HCT116 (cell line): ENCODE measurements around the gene SPG21. TPM values are rescaled to one million over a fixed set of nuclear protein-coding genes. Genes with fewer than 3 reads are reported as not detected.

Experiments
- ATAC-seq: fragments of 200-7000 bp; cut with Tn5 transposase; 2 replicates; pipeline ENCODE4 v1.9.1; 2020; ENCODE audit warnings: mild to moderate bottlenecking, moderate library complexity
- BruUV-seq: library from RNA; stranded (reverse); fragments of 400-500 nt; replicated peaks from 2 replicates; lab custom pipeline; 2021; lab: Mats Ljungman, UMichigan
- CTCF ChIA-PET: fragments of 300-600 bp; sonication (Branson Sonifier 250); formaldehyde crosslinking; loops from one replicate; lab custom pipeline; 2021; ENCODE audit warnings: antibody characterized with exemption; lab: Charles Lee
- POLR2A ChIA-PET: fragments of 300-600, 350-600 bp; sonication (Branson Sonifier 250); formaldehyde crosslinking; loops from one replicate; lab custom pipeline; 2021; ENCODE audit warnings: antibody characterized with exemption; lab: Charles Lee
- RAD21 ChIA-PET, 2 experiments: fragments of 300-600 bp; sonication (Branson Sonifier 250); formaldehyde crosslinking; loops; one replicate each; lab custom pipeline; 2023; ENCODE audit warnings: low total read pairs in 2 of 2; ENCODE audit not compliant: uncharacterized antibody in 2 of 2, unreplicated experiment in 2 of 2, low non-redundant PET in 1 of 2; lab: Charles Lee
- DNase-seq: peaks from one replicate; pipeline ENCODE4 v3.0.0-alpha.2; 2010; ENCODE audit warnings: low read depth, low spot score
- H2AFZ ChIP-seq: fragments of 200-600 bp; shearing (Covaris generic), sonication (generic); 2 replicates; pipeline ENCODE4 v1.6.1; 2017; ENCODE audit warnings: low read depth, mixed run types, mixed read lengths, antibody characterized with exemption, low read length; ENCODE audit not compliant: poor library complexity, severe bottlenecking
- H3K27ac ChIP-seq: 2 replicates; pipeline ENCODE4 v1.5.1; 2012; ENCODE audit warnings: low read depth, low read length
- H3K27me3 ChIP-seq: fragments of 200-600 bp; sonication (generic); 2 replicates; pipeline ENCODE4 v1.6.1; 2016; ENCODE audit warnings: mixed run types, low read length, mixed read lengths; ENCODE audit not compliant: insufficient read depth
- H3K36me3 ChIP-seq, 2 experiments: fragments of 200-500 bp in 1 of 2; fragments of 200-600 bp in 1 of 2; sonication (Bioruptor generic) in 1 of 2; sonication (generic) in 1 of 2; 2 replicates each; pipeline versions ENCODE4 v1.5.1 to v1.6.1; 2014 to 2016; ENCODE audit warnings: low read length in 2 of 2, inconsistent platforms in 1 of 2, mixed read lengths in 1 of 2, mixed run types in 1 of 2; ENCODE audit not compliant: insufficient read depth in 2 of 2, control insufficient read depth in 1 of 2
- H3K4me1 ChIP-seq, 2 experiments: fragments of 200-600 bp in 1 of 2; sonication (generic) in 1 of 2; 2 replicates each; pipeline versions ENCODE4 v1.5.1 to v1.6.1; 2012 to 2017; ENCODE audit warnings: low read length in 2 of 2, inconsistent platforms in 1 of 2, mild to moderate bottlenecking in 1 of 2, mixed read lengths in 1 of 2, mixed run types in 1 of 2, moderate library complexity in 1 of 2; ENCODE audit not compliant: insufficient read depth in 2 of 2, control insufficient read depth in 1 of 2
- H3K4me2 ChIP-seq: fragments of 200-600 bp; sonication (generic); 2 replicates; pipeline ENCODE4 v1.6.1; 2017; ENCODE audit warnings: mixed run types, low read length, mixed read lengths
- H3K4me3 ChIP-seq, 2 experiments: fragments of 200-600 bp in 1 of 2; sonication (generic) in 1 of 2; replicated peaks in 1 of 2; 2 replicates each; pipeline ENCODE4 v1.5.1; 2011 to 2016; ENCODE audit warnings: low read length in 2 of 2, control low read depth in 1 of 2, low read depth in 1 of 2, mild to moderate bottlenecking in 1 of 2, mixed read lengths in 1 of 2, mixed run types in 1 of 2
- H3K79me2 ChIP-seq: fragments of 200-600 bp; sonication (generic); 2 replicates; pipeline ENCODE4 v1.6.1; 2017; ENCODE audit warnings: mild to moderate bottlenecking, mixed run types, low read length, moderate library complexity, mixed read lengths; ENCODE audit not compliant: insufficient read depth
- H3K9ac ChIP-seq: fragments of 200-600 bp; sonication (generic); 2 replicates; pipeline ENCODE4 v1.6.1; 2016; ENCODE audit warnings: low read length, mixed read lengths
- H3K9me2 ChIP-seq: fragments of 200-600 bp; sonication (generic), shearing (Covaris generic); 2 replicates; pipeline ENCODE4 v1.6.1; 2017; ENCODE audit warnings: mixed run types, mild to moderate bottlenecking, moderate library complexity; ENCODE audit not compliant: insufficient read depth
- H3K9me3 ChIP-seq, 2 experiments: fragments of 200-500 bp in 1 of 2; fragments of 200-600 bp in 1 of 2; sonication (Bioruptor generic) in 1 of 2; sonication (generic) in 1 of 2; 2 replicates each; pipeline ENCODE4 v1.6.1; 2014 to 2017; ENCODE audit warnings: low read length in 2 of 2, mixed read lengths in 2 of 2, inconsistent platforms in 1 of 2, low read depth in 1 of 2, mild to moderate bottlenecking in 1 of 2, mixed run types in 1 of 2, moderate library complexity in 1 of 2; ENCODE audit not compliant: control insufficient read depth in 1 of 2, insufficient read depth in 1 of 2
- H4K20me1 ChIP-seq: fragments of 200-600 bp; sonication (generic), shearing (Covaris generic); 2 replicates; pipeline ENCODE4 v1.6.1; 2017; ENCODE audit warnings: mixed run types, mild to moderate bottlenecking, moderate library complexity; ENCODE audit not compliant: insufficient read depth
- EGR1 ChIP-seq: IDR thresholded peaks from 2 replicates; pipeline ENCODE4 v1.6.1; 2012; ENCODE audit warnings: low read depth
- ELF1 ChIP-seq: IDR thresholded peaks from 2 replicates; pipeline ENCODE4 v1.6.1; 2012; ENCODE audit warnings: low read depth, borderline replicate concordance
- EZH2 ChIP-seq: fragments of 200-600 bp; sonication (generic); IDR thresholded peaks from 2 replicates; pipeline ENCODE4 v1.6.1; 2017; ENCODE audit warnings: antibody characterized with exemption, mixed run types
- EZH2phosphoT487 ChIP-seq: fragments of 200-600 bp; IDR thresholded peaks from 2 replicates; pipeline ENCODE4 v1.6.1; 2018; ENCODE audit warnings: antibody characterized with exemption, borderline replicate concordance
- FOSL1 ChIP-seq: IDR thresholded peaks from 2 replicates; pipeline ENCODE4 v1.6.1; 2012; ENCODE audit warnings: low read depth
- POLR2A ChIP-seq: IDR thresholded peaks from 2 replicates; pipeline ENCODE4 v1.7.0; 2011; ENCODE audit warnings: borderline replicate concordance; ENCODE audit not compliant: insufficient read depth, insufficient read length; ENCODE audit errors: extremely low read depth
- SIN3A ChIP-seq: IDR thresholded peaks from 2 replicates; pipeline ENCODE4 v1.6.1; 2012; ENCODE audit warnings: low read depth
- SP1 ChIP-seq: IDR thresholded peaks from 2 replicates; pipeline ENCODE4 v1.6.1; 2012; ENCODE audit warnings: low read depth
- TCF7L2 ChIP-seq: IDR thresholded peaks from 2 replicates; pipeline ENCODE4 v1.7.0; 2011; ENCODE audit warnings: borderline replicate concordance, inconsistent platforms; ENCODE audit not compliant: insufficient read depth, insufficient read length; ENCODE audit errors: extremely low read depth
- YY1 ChIP-seq: IDR thresholded peaks from 2 replicates; pipeline ENCODE4 v1.6.1; 2011; ENCODE audit warnings: low read length, low read depth, moderate library complexity, mild to moderate bottlenecking; ENCODE audit not compliant: insufficient replicate concordance; ENCODE audit errors: extremely low read depth
- intact Hi-C: fragments of 100-400 bp; cut with micrococcal nuclease; formaldehyde crosslinking; loops from 2 replicates; pipeline ENCODE4 v1.10.0; 2022
- total RNA-seq: library from RNA; stranded (reverse); gene quantifications from one replicate; pipeline ENCODE4 v1.2.1, GENCODE V29; 2021; ENCODE audit not compliant: unreplicated experiment
- TF ChIP-seq, protein P1 (sequence below), 3 experiments: fragments of 200-600 bp in 1 of 3; sonication (generic) in 1 of 3; IDR thresholded peaks in 2 of 3; conservative IDR thresholded peaks in 1 of 3; 2 replicates each; pipeline ENCODE4 v1.5.1; 2012 to 2017; ENCODE audit warnings: low read depth in 2 of 3, low read length in 2 of 3, antibody characterized with exemption in 1 of 3, borderline replicate concordance in 1 of 3, control low read depth in 1 of 3, mild to moderate bottlenecking in 1 of 3, mixed read lengths in 1 of 3, mixed run types in 1 of 3, moderate library complexity in 1 of 3; ENCODE audit not compliant: insufficient read depth in 1 of 3

The SPG21 gene
- total RNA-seq, 1 experiment from 2014 or later, result 72.7 TPM

DNA sequence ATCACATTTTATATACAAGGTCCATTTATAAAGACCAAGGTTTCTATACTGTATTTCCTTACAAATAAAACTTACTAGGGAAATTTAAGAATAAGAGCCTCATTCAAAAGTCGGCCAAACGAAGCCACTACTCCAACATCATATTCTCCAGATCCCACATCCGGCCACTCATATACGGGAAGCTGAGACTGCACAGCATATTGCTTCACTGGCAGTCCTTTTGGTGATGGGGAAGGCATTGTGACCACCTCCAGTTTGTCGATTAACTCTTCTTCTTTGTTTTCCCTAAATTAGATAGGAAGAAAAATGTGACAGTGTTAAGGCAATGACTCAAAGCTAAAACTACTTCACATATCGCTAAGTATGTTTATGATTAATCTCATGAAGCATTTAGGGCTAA, 37.0 kb upstream of the SPG21 start (continued):
- TF ChIP-seq, protein P1, sequence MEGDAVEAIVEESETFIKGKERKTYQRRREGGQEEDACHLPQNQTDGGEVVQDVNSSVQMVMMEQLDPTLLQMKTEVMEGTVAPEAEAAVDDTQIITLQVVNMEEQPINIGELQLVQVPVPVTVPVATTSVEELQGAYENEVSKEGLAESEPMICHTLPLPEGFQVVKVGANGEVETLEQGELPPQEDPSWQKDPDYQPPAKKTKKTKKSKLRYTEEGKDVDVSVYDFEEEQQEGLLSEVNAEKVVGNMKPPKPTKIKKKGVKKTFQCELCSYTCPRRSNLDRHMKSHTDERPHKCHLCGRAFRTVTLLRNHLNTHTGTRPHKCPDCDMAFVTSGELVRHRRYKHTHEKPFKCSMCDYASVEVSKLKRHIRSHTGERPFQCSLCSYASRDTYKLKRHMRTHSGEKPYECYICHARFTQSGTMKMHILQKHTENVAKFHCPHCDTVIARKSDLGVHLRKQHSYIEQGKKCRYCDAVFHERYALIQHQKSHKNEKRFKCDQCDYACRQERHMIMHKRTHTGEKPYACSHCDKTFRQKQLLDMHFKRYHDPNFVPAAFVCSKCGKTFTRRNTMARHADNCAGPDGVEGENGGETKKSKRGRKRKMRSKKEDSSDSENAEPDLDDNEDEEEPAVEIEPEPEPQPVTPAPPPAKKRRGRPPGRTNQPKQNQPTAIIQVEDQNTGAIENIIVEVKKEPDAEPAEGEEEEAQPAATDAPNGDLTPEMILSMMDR (IDR thresholded peaks at IDR 0.05 in 2 of 3, conservative IDR thresholded peaks at IDR 0.05 in 1 of 3; ENCODE audit: borderline replicate concordance in 1 of 3, insufficient read depth in 1 of 3, low read depth in 2 of 3, low read length in 2 of 3), result no peak
- TF ChIP-seq EZH2phosphoT487 (no peak), FOSL1 (no peak), TCF7L2 (no peak), EZH2 (no peak), POLR2A (no peak), YY1 (no peak), ELF1 (no peak)
- TF ChIP-seq, all 23 proteins: peak for 0

DNA sequence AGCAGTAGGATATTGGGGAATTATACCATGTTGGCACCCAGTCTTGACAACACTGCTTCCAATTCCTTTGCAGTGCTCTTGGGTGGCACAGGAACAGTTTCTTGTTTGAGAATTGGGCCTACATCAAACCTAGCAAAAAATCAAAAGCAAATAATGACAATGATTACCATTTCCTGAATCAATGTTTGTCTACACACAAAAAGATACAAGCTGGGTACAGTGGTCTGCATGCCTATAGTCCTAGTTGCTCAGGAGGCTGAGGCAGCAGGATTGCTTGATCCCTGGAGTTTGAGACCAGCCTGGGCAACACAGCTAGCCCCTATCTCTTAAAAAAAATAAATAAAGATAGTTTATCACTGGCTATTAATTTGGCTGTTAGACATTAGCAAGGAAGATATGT, 31.8 kb upstream of the SPG21 start:
- ATAC-seq (no peak), DNase-seq (no peak)
- POLR2A ChIA-PET, result no interaction called here
- Histone ChIP-seq H3K79me2 (no peaks in the 10 kb centered on the region), H3K27ac (no peak overlapping the region), H3K4me3 (no peak overlapping the region), H3K4me1 (no peaks in the 10 kb centered on the region), H3K9me3 (no peaks in the 10 kb centered on the region), H2AFZ (no peak overlapping the region), H3K4me2 (no peak overlapping the region), H4K20me1 (no peaks in the 10 kb centered on the region), H3K9ac (no peak overlapping the region), H3K9me2 (no peaks in the 10 kb centered on the region), H3K27me3 (no peaks in the 10 kb centered on the region), H3K36me3 (peaks cover 38 to 40% of the 10 kb centered on the region in 2 experiments)
- intact Hi-C loops, result loop anchor here (10.0 kb wide), 1 partner anchor 287 kb away; no protein-coding TSS in a partner anchor
- CTCF ChIA-PET, result no interaction called here
- BruUV-seq, result no TSS peak
- no peak for TF ChIP-seq SIN3A
- no peak for TF ChIP-seq SP1
- TF ChIP-seq EZH2, result no peak
- no peak for TF ChIP-seq EGR1
- TF ChIP-seq TCF7L2, result no peak
- RAD21 ChIA-PET, result no interaction called here
